ENCODE results near the gene AUTS2. TPM values are rescaled to one million over a fixed set of nuclear protein-coding genes. Genes with fewer than 3 reads are reported as not detected.

AUTS2 gene
- total RNA-seq, 1 donor from 2014 or later: 2.1 TPM

DNA sequence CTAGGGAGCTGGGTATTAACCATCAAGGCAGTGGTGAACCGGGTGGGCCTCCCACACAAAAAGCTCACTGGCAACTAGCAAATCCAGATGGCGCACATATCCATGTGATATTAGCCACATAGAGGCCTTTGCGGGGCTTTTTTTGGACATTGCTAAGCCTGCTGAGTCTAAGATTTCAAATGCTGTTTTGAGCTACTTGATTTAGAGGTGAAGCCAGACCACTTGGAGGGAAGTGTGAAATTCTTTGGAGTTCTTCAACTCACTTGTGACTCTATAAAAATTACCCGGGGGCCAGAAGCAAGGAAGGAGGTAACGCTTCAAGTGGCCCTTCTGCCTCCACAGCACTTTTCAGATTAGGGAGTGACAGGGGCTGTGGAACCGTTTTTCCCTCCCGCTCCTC, 913.9 kb downstream of the AUTS2 start:
- Mint-ChIP-seq H3K36me3 (ENCODE audit: low read depth) (no peaks in the 10 kb centered on the region), H3K9me3 (no peaks in the 10 kb centered on the region), H3K27ac (no peak overlapping the region), H3K4me1 (no peaks in the 10 kb centered on the region), H3K4me3 (no peak overlapping the region), H3K27me3 (no peaks in the 10 kb centered on the region)
- DNase-seq: no peak
- intact Hi-C loops (cut with micrococcal nuclease): no loop called here

DNA sequence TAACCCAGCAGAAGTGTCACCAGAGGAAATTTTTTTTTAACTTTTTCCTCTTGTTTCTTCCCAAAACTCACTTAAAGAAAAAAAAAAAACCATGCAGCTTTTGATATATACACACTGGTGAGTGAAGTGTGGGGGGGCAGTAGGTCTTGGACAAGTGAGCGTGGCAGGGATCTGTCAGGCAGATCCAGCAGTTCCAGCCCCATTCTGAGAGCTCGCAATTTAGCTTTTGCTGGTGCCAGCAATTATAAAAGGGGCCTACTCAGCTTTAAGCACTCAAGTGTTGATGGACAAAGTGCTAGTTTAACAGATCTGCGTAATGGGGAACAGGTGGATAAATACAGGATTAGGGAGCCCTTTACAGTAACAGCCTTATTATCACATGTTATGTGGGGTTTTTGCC, 914.5 kb downstream of the AUTS2 start:
- Mint-ChIP-seq H3K27ac (no peak overlapping the region), H3K27me3 (no peaks in the 10 kb centered on the region), H3K9me3 (no peaks in the 10 kb centered on the region), H3K4me1 (no peaks in the 10 kb centered on the region), H3K36me3 (ENCODE audit: low read depth) (no peaks in the 10 kb centered on the region), H3K4me3 (no peak overlapping the region)
- intact Hi-C loops (cut with micrococcal nuclease): no loop called here
- DNase-seq: no peak

DNA sequence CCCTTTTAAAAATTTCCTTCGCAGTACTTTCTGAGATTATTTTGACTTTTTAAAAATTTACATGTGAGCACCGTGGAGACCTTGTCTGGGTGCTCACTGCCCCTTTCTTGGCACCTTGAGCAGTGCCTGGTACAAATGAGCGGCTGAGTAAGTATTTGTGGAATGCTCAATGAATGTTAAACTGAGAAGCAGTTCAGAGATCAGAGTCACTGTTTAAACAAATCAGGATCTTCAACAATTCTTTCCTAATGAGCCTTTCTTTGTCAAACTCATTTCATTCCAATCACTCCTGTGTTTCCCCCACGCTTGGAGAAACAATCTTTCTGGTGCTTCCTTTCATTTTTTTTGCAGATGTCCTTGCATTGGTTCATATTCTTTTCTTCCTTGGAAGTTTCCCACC, 922.3 kb downstream of the AUTS2 start:
- H3K27ac Mint-ChIP-seq: no peak overlapping the region
- no peak overlapping the region for H3K4me3 Mint-ChIP-seq
- DNase-seq: no peak
- intact Hi-C loops (cut with micrococcal nuclease): no loop called here
- H3K27me3 Mint-ChIP-seq: no peaks in the 10 kb centered on the region
- H3K36me3 Mint-ChIP-seq (ENCODE audit: low read depth): no peaks in the 10 kb centered on the region
- no peaks in the 10 kb centered on the region for H3K4me1 Mint-ChIP-seq
- H3K9me3 Mint-ChIP-seq: no peaks in the 10 kb centered on the region

DNA sequence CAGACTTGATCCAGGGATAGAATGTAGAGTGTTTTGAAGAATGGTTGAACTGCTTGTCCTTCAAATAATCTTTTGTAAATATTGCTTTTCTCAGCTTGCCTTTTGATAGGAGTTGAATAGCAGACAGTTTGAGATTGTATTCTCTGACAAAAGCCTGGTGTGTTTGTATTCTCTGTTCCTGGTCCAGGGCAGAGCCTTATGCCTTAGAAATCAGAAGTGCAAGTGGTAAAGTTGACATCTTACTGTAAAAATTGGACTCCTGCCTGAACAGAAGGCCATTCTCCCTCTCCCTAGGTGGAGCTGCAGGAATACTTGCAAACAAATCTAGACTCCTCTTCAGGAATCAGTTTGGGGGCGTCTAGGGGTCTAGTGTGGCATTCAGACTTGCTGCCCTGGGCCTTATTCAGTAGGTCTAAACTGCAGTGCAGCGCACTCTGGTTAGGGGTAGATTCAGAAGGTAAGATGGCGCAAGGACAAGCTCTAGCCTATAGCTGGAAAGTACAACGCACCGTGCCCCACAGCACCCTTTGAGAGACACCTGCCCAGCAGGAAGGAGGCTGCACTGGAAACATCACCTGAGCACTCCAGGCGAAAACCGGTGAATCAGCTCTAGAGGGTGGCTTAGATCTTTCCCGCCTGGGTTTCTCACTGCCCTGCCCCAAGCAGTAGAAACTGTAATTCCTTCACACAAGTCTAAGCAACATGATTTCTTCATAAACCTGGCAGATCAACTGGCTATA, 925.1 kb downstream of the AUTS2 start:
- DNase-seq: no peak
- intact Hi-C loops (cut with micrococcal nuclease): no loop called here
- H3K4me3 Mint-ChIP-seq: no peak overlapping the region
- no peaks in the 10 kb centered on the region for H3K9me3 Mint-ChIP-seq
- no peak overlapping the region for H3K27ac Mint-ChIP-seq
- H3K36me3 Mint-ChIP-seq (ENCODE audit: low read depth): no peaks in the 10 kb centered on the region
- no peaks in the 10 kb centered on the region for H3K4me1 Mint-ChIP-seq
- no peaks in the 10 kb centered on the region for H3K27me3 Mint-ChIP-seq

DNA sequence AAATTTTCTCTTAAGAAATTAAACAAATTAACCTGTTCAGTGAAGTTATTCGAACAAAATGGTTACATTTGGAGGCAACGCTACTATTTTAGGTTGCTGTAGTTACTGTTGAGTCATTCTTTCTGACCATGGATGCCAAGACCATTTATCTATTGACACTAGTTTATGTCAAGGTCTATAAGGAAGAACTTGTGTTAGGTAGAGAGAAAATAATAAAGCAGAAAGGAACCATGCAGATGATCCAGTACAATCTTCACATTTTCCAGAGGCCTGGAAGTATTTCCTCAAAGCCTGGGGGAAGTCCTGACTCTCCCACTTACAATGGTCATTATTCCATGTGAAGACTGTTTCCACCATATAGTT, 925.7 kb downstream of the AUTS2 start:
- Mint-ChIP-seq H3K36me3 (ENCODE audit: low read depth) (no peaks in the 10 kb centered on the region), H3K4me3 (no peak overlapping the region), H3K9me3 (no peaks in the 10 kb centered on the region), H3K27me3 (no peaks in the 10 kb centered on the region), H3K27ac (no peak overlapping the region), H3K4me1 (no peaks in the 10 kb centered on the region)
- no peak for DNase-seq
- intact Hi-C loops (cut with micrococcal nuclease): no loop called here

DNA sequence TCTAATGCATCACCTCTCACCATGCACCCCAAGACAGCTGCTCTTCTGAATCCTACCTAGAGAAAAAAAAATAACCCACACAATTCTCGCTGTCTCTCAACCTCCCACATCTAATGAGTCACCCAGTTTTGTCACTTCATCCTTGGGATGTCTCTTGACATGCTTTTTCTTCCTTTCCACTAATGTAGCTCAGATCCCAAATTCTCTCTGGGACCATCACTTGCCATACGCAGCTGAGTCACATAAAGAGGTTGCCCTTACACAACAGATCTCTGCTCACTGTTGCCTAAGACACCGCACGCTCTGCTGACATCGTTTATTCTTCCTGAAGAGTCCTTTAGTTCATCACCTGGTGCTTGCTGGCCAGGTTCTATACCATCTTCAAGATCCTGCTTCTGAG, 927.7 kb downstream of the AUTS2 start:
- intact Hi-C loops (cut with micrococcal nuclease): no loop called here
- H3K9me3 Mint-ChIP-seq: no peaks in the 10 kb centered on the region
- H3K4me1 Mint-ChIP-seq: no peaks in the 10 kb centered on the region
- H3K27me3 Mint-ChIP-seq: no peaks in the 10 kb centered on the region
- no peak overlapping the region for H3K4me3 Mint-ChIP-seq
- no peak overlapping the region for H3K27ac Mint-ChIP-seq
- no peak for DNase-seq
- no peaks in the 10 kb centered on the region for H3K36me3 Mint-ChIP-seq (ENCODE audit: low read depth)

DNA sequence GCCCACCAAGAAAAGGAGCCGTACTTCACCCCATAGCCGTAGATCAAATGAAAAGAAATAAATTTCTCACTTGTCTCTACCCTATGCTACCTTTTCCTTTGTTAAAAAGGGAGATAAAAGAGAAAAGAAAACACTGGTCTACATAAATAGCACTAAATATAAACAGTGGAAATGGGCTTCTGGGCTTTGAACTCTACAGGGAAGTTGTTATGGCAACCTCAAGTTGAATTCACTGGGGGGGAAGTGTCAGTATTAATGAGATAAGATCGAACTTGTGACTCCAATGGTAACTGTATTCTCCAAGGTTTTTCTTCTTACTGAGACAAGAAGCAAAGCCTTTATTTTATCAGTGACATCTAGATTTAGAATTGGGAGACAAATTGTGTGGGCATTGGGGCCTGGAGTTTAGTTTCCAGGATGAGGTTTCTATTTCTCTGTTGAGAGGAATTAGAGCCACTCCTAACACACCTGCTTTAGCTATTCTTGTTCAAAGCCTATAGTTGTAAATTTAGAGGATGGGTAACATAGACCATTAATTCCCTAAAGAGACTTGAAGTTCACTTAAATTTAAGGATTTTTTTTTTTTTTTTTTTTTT, 929.3 kb downstream of the AUTS2 start:
- Mint-ChIP-seq H3K4me1 (no peaks in the 10 kb centered on the region), H3K36me3 (ENCODE audit: low read depth) (no peaks in the 10 kb centered on the region), H3K4me3 (no peak overlapping the region), H3K9me3 (no peaks in the 10 kb centered on the region), H3K27ac (no peak overlapping the region), H3K27me3 (no peaks in the 10 kb centered on the region)
- DNase-seq: no peak
- intact Hi-C loops (cut with micrococcal nuclease): no loop called here

DNA sequence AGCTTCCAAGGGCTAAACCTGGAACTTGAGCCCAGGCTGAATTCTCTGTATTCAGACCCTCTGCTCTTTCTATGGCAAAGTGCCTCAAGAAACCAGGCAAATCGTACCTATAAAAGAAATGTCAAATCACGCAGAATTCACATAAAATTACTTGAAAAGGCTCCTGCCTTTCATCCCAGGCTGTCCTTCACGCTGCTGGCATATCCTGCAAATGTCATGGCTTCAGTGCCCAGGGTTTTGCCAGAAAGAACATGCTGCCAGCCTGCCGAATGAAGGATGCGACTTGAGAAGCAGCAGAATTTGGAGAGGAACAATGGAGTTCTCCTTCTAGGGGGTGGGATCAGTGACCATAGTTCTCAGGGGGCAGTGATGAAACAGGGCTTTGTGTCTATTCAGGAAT, 931.2 kb downstream of the AUTS2 start:
- Mint-ChIP-seq H3K4me3 (no peak overlapping the region), H3K27me3 (no peaks in the 10 kb centered on the region), H3K9me3 (no peaks in the 10 kb centered on the region), H3K4me1 (no peaks in the 10 kb centered on the region), H3K36me3 (ENCODE audit: low read depth) (no peaks in the 10 kb centered on the region), H3K27ac (no peak overlapping the region)
- no peak for DNase-seq
- intact Hi-C loops (cut with micrococcal nuclease): no loop called here

DNA sequence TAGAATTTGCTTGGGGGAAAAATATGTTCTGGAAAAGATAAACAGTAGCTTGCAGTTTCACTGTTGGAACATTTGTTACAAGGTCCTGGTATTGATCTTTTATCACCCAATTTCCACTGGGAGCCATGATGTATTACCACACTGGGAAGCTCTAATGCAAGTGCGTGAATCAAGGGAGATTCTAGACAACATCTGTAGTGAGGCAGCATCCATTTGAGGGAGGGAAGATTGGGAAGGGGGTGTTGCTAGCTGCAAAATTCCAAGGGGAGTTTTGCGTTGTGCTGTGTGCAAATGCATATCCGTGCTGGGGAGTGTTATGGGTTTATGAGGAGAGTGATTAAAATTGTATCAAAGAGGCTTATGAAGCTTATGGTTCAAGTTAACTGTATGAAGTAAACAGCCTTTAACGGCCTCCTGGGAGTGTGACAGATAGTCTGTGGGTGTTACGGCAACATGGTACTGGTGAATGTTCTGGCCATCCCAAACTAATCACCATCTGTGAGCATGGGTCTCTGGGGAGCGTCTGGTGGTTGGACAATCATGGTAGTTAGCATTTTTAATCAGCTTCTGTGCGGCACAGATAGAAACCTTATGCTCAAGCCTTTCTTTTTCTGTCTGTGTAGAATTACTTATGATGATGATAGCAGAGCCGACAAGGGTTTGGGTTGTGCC, 931.8 kb downstream of the AUTS2 start:
- Mint-ChIP-seq H3K27ac (no peak overlapping the region), H3K36me3 (ENCODE audit: low read depth) (no peaks in the 10 kb centered on the region), H3K27me3 (no peaks in the 10 kb centered on the region), H3K4me3 (no peak overlapping the region), H3K9me3 (no peaks in the 10 kb centered on the region), H3K4me1 (no peaks in the 10 kb centered on the region)
- intact Hi-C loops (cut with micrococcal nuclease): no loop called here
- DNase-seq: no peak

DNA sequence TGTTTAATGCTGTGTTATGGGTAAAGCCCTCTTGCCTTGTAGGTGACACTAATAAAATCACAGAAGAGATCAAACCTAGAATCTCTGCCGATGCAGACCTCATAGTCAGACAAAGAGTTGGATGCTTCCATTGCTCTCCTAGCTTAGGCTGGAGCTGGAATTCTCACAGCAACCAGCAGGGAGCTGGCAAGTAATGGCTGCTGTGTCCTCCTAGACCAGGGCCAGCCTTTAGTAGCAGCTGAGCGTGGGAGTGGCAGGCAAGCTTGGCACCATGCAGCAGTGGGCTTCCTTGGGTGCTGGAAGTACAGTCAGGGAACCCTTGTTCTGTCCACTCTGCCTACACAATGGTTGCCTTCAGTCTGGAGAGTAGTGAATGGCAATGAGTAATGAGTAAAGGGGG, 935.3 kb downstream of the AUTS2 start:
- intact Hi-C loops (cut with micrococcal nuclease): no loop called here
- Mint-ChIP-seq H3K9me3 (no peaks in the 10 kb centered on the region), H3K4me1 (no peaks in the 10 kb centered on the region)

DNA sequence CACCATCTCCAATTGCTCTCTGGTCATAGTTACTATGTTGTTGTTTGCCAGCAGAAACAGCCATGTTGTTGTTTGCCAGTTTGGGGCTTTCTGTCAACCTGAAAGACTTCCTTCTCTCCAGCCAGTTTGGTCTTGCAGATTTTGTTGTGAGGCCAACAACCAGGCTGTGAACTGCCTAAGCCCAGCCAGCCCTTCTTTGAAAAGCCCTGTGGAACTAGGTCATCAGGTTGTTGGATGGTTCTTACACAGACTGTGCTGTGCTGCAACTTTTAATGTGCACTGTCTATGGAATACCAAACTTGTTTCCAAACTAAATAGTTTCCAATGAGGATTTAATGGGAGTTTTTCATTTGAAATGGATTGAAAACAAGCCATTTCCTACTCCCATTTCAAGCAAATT, 940.9 kb downstream of the AUTS2 start:
- no peak overlapping the region for H3K4me3 Mint-ChIP-seq
- no peak overlapping the region for H3K27ac Mint-ChIP-seq
- H3K4me1 Mint-ChIP-seq: no peaks in the 10 kb centered on the region
- no peak for DNase-seq
- H3K9me3 Mint-ChIP-seq: no peaks in the 10 kb centered on the region
- intact Hi-C loops (cut with micrococcal nuclease): no loop called here
- no peaks in the 10 kb centered on the region for H3K36me3 Mint-ChIP-seq (ENCODE audit: low read depth)
- no peaks in the 10 kb centered on the region for H3K27me3 Mint-ChIP-seq

More for the DNA sequence above, 935.3 kb downstream of the AUTS2 start:
- Mint-ChIP-seq H3K36me3 (ENCODE audit: low read depth) (no peaks in the 10 kb centered on the region), H3K27me3 (no peaks in the 10 kb centered on the region), H3K27ac (no peak overlapping the region), H3K4me3 (no peak overlapping the region)
- DNase-seq: no peak

DNA sequence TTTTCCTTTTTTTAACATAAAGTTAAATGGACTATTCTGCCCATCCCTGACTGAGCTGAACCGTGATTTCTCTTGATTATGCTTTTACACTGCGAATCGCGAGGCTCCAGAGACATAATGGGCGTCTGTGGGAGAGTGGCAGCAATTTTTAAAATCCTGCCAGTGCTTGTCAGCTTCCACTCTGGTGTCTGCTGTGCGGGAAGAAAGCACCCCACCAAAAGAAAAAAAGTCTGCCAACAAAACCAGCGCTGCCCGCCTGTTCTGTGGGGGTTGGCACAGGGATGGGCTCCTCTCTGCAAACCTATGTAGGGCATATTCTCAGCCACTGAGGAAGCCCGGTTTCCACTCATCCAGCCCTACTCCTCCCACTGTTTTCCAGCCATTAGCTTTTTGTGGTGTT, 941.3 kb downstream of the AUTS2 start:
- H3K4me3 Mint-ChIP-seq: no peak overlapping the region
- DNase-seq: no peak
- no peaks in the 10 kb centered on the region for H3K36me3 Mint-ChIP-seq (ENCODE audit: low read depth)
- no peaks in the 10 kb centered on the region for H3K9me3 Mint-ChIP-seq
- no peaks in the 10 kb centered on the region for H3K4me1 Mint-ChIP-seq
- intact Hi-C loops (cut with micrococcal nuclease): no loop called here
- no peaks in the 10 kb centered on the region for H3K27me3 Mint-ChIP-seq
- H3K27ac Mint-ChIP-seq: no peak overlapping the region

DNA sequence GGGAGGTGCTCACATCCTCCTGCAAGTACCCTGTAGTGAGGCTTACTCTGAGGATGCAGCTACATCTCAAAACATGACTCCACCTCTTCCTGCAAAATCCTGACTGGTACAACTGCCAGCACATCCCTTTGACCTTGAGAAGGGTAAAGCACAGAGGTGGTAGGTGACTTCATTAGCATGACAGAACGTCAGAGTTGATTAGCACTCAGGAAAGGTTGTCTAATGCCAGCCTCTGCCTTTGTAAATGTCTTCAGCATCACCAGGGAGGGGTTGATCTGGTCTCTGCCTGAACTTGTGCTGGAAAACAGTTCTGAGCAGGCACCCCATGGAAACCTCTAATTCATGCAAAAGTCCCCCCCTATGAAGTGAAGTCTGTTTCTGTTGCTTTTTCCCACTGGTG, 942.4 kb downstream of the AUTS2 start:
- intact Hi-C loops (cut with micrococcal nuclease): no loop called here
- no peak overlapping the region for H3K4me3 Mint-ChIP-seq
- H3K36me3 Mint-ChIP-seq (ENCODE audit: low read depth): no peaks in the 10 kb centered on the region
- H3K9me3 Mint-ChIP-seq: no peaks in the 10 kb centered on the region
- no peaks in the 10 kb centered on the region for H3K4me1 Mint-ChIP-seq
- DNase-seq: no peak
- H3K27ac Mint-ChIP-seq: no peak overlapping the region
- no peaks in the 10 kb centered on the region for H3K27me3 Mint-ChIP-seq

DNA sequence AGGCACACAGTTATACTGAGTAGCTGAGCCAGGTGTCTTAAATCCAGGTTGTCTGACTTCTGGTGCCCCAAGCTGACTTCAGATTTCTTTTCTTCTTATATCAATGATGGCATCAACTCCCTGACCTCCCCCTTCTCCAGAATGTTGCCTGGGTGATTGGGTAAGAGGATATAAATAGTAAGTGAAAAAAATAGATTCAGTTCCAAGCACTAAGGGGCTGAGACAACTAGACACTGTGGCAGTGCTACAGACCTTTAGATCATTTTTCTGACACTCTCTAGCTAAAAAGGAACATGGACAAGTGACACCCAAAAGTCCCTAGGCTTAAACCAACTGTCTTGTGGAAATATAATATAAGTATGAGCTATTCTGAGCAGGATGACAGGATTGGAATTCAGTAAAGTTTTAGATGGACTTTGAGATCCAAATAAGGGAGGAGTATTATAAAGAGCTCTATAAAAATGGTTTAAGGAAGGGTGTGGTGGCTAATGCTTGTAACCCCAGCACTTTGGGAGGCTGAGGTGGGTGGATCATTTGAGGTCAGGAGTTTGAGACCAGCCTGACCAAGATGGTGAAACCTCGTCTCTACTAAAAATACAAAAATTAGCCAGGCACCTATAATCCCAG, 944.6 kb downstream of the AUTS2 start:
- Mint-ChIP-seq H3K36me3 (ENCODE audit: low read depth) (no peaks in the 10 kb centered on the region), H3K4me3 (no peak overlapping the region), H3K4me1 (no peaks in the 10 kb centered on the region), H3K9me3 (no peaks in the 10 kb centered on the region), H3K27me3 (no peaks in the 10 kb centered on the region), H3K27ac (no peak overlapping the region)
- DNase-seq: no peak
- intact Hi-C loops (cut with micrococcal nuclease): no loop called here

Data from activated CD4-positive, alpha-beta T cell treated with anti-CD3 and anti-CD28 coated beads, Interleukin-2, amount 10 ng/mL, durations not matched to agents 24 days and 14 days (primary cell).